CD4-positive, alpha-beta T cell treated with Interferon gamma for 1 hour (primary cell): ENCODE results near the gene HLTF.
"Not testable (repeated sequence)": the region's sequence is repeated elsewhere in the genome, so short reads cannot be mapped to it uniquely, and the experiment has no call there.

ENCODE experiments used
- DNase-seq: peaks from one replicate; pipeline ENCODE4 v3.0.0-alpha.2; 2020

HLTF gene

GRCh38 chr3:149086232-149086988 lies at the start of gene HLTF:
HLTF (minus strand) TSS chr3:149086533; CDS start chr3:149086336, 197 bp downstream.
- DNase-seq = peak; percentile 92

GRCh38 chr3:149134575-149134974 lies 48.2 kb upstream of the HLTF start:
- DNase-seq = no peak

- DNase-seq = no peak
These were observed 45.3 kb upstream of the HLTF start for GRCh38 chr3:149131589-149131988.

GRCh38 chr3:149129326-149130205 lies 43.2 kb upstream of the HLTF start, which contains the start of gene HPS3:
HPS3 (plus strand) TSS chr3:149129638; CDS start chr3:149129724, 86 bp downstream.
- DNase-seq = peak; percentile 82

- DNase-seq = no peak
These were observed 42.5 kb upstream of the HLTF start for GRCh38 chr3:149128821-149129220.

- DNase-seq = no peak
These were observed 36.6 kb upstream of the HLTF start for GRCh38 chr3:149122721-149123578.

- no peak for DNase-seq
These were observed 34.0 kb upstream of the HLTF start for GRCh38 chr3:149120051-149120972.

- DNase-seq = no peak
These were observed 33.1 kb upstream of the HLTF start for GRCh38 chr3:149119466-149119865.

- no peak for DNase-seq
These were observed 32.4 kb upstream of the HLTF start for GRCh38 chr3:149118724-149119123.

- DNase-seq = no peak
These were observed 28.8 kb upstream of the HLTF start for GRCh38 chr3:149115114-149115513.

GRCh38 chr3:149114458-149114857 lies 28.1 kb upstream of the HLTF start:
- no peak for DNase-seq

- DNase-seq = no peak
These were observed 18.2 kb upstream of the HLTF start for GRCh38 chr3:149104484-149104883.

GRCh38 chr3:149101641-149102040 lies 15.3 kb upstream of the HLTF start:
- DNase-seq = no peak

- DNase-seq = no peak
These were observed 14.8 kb upstream of the HLTF start for GRCh38 chr3:149101154-149101553.

- not testable (repeated sequence) for DNase-seq
These were observed 11.7 kb upstream of the HLTF start for GRCh38 chr3:149097987-149098386.

- no peak for DNase-seq
These were observed 9.2 kb upstream of the HLTF start for GRCh38 chr3:149095487-149095886.

GRCh38 chr3:149091983-149092382 lies 5.7 kb upstream of the HLTF start:
- no peak for DNase-seq

GRCh38 chr3:149090907-149091306 lies 4.6 kb upstream of the HLTF start:
- DNase-seq = no peak

- DNase-seq = no peak
These were observed 4.1 kb upstream of the HLTF start for GRCh38 chr3:149090461-149090860.

- DNase-seq = no peak
These were observed 3.1 kb upstream of the HLTF start for GRCh38 chr3:149089395-149089794.

GRCh38 chr3:149087208-149087607 lies 875 bp upstream of the HLTF start:
- no peak for DNase-seq

- DNase-seq = no peak
These were observed 503 bp downstream of the HLTF start for GRCh38 chr3:149085828-149086231.
